Hematopoietic multipotent progenitor cell treated with erythropoietin and hydrocortisone succinate and interleukin-3 and kit ligand, for 17 days (in vitro differentiated cells): ENCODE data around the gene SLC9A7.

Source experiments
- DNase-seq: peaks from one replicate; pipeline ENCODE4 v3.0.0-alpha.2; 2015; ENCODE audit warnings: low spot score

The SLC9A7 gene

DNA sequence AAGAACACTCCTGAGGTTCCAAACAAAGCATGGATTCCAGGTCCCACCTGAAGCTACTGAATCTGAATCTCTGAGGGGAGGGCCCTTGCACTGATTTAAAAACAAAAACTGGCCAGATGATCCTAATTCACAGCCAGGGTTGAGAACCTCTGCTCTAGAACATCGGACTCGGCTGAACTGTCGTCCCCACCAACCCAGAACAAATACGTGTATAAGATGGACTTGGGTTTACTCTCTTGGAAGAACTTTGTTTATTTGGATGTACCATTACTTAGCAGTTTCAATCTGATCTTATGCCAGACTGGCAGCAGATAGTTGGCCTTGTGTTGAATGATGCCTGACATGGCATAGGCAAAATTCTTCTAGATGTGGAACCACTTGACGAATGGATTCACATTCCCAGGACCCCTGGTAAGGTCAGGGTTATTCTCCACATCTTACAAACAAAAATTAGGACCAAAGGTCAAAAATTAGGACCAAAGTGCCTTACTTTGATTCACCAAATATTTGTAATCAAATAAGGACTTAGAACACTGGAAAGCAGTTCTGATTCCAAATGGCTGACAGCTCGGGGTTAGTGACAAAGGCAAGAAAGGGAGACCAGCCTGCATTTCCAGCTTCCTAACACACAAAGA lies 156.3 kb downstream of the SLC9A7 start:
- no peak for DNase-seq

GRCh38 chrX:46601283-46601682 lies 157.6 kb downstream of the SLC9A7 start:
- no peak for DNase-seq

DNA sequence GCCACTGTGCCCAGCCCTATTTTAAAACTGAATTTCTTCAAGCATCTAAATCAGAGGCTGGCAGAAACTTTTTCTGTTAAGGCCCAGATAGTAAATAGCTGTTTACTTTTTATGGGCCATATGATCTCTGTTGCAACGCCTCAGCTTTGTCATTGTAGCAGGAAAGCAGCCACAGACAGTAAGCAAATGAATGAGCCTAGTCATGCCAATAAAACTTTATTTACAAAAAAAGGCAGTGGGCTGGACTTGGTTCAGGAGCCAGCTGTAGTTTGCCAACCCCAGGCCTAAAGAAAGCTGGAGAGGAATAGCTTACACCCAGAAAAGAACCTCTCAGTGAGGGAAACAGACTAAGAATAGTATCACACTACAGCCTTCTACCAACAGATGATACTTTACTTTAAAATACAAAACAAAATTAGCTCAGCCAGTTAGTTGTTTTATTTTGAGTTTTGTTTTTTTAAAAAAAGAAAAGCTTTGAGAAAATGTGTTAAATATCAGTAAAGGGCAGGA lies 159.8 kb downstream of the SLC9A7 start:
- DNase-seq, result no peak

- DNase-seq, result no peak
Observed at GRCh38 chrX:46597771-46598170, 161.1 kb downstream of the SLC9A7 start.

DNA sequence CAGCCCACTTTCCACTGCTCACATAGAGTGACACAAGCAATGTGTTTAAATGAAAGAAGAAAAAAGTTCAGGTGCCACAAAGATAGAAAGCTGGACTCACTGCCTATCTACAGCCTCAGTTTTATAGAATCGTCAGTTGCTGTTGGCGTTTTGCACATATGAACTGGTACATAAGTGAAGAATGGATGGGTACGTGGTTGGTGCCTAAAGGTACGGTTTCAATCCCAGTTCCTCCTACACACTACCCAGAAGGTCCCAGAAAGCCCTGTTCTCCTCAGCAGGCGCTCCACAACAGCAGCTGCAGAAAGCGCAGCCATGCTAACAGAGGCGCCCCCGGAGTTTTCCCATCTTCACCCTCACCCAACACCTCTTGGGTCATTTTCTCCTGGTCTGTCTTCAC lies 161.7 kb downstream of the SLC9A7 start:
- DNase-seq, result no peak

GRCh38 chrX:46595084-46595483 lies 163.8 kb downstream of the SLC9A7 start:
- DNase-seq, result no peak

- no peak for DNase-seq
Observed at GRCh38 chrX:46589977-46590723, 168.8 kb downstream of the SLC9A7 start.

DNA sequence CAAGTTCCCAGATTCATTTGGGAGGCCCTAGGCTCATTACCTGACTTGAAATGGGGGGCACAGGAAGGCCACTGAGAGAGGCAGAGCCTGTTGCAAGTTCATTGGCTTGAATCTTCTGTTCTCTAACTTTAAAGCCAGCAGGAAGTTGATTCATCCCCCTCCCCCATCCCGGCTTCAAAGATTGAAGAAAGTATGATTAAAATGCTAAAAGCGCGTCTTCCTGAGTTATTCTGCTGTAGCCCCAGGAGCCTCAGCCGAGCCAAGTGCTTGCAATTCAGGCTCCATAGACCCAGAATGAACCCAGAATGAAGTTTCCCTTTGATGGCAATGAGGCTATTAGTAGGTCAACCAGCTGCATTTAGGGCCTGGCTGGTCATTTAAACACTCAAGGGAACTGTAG lies 170.7 kb downstream of the SLC9A7 start:
- no peak for DNase-seq

DNA sequence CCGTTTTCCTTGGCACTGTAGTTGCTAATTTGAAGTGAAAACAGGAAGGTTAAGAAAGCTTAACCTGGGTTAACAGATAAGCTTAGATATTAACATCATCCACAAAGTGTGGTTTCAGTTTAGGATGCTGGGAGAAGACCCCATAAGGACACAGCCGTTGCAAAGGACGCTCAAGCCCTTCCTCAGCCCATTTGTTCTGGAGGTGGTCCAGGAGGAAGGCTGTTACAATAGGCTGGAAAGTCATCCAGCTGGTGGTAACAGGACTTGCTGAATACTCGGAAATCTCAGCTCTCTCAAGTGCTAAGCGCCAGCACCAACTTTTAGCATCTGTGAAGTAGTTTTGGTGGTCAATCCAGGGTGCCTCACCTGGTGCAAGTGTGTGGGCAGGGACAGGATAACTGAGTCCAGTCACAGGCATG lies 171.2 kb downstream of the SLC9A7 start:
- DNase-seq, result no peak

GRCh38 chrX:46587158-46587557 lies 171.8 kb downstream of the SLC9A7 start:
- no peak for DNase-seq

DNA sequence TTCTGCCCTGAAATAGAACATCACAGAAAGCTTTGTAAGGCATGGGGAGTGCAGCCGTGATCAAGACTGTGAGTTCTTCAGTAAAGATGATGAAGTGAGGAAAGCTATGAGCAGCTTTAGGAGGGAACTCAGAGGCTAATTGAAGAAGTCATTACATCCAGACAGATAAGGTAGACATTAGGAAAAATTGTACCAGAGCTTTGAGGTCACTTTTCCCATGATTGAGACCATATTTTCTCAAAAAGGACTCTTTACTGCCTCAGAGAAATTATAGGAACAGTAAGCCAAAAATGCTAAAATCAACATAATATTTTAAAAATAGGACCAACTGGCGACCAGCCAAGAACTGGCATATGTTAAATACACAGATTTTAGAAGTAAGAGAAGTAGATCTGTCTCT lies 174.2 kb downstream of the SLC9A7 start:
- no peak for DNase-seq

DNA sequence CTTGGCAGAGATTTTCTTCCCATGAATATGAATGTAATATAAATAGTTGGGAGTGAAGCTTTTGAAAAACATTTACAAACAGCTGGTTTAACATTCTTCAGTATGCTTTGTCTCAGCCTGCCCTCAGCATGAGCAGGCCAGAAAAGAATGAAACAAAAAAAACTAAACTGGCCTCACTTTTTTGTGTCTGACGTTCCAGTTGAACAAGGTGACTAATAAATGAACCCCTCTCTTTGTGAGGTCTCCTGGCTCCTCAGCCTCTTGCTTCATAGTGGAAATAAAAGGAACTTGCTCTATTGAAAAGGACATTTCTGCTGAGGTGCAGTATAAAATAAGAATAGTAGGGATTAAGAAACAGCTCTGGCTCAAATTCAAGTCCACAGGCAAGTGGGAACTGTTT lies 176.0 kb downstream of the SLC9A7 start:
- DNase-seq, result no peak

DNA sequence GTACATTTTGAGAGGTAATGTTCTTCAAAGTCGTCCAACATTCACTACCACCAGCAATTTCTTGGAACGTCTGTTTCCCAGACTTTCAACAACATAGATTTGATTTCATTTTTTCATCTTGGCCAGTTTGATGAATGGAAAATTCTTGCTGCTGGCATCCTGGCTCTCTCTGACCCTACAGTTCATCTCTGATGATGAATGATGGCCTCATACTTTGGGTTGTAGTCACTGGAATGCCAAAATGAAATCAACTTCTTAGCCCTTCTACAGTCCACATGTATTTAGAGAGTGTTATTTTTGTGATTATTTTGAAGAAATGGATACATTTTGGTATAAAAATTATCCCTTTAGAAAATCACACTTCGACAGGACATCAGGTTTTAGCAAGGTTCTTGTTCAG lies 176.6 kb downstream of the SLC9A7 start:
- no peak for DNase-seq

DNA sequence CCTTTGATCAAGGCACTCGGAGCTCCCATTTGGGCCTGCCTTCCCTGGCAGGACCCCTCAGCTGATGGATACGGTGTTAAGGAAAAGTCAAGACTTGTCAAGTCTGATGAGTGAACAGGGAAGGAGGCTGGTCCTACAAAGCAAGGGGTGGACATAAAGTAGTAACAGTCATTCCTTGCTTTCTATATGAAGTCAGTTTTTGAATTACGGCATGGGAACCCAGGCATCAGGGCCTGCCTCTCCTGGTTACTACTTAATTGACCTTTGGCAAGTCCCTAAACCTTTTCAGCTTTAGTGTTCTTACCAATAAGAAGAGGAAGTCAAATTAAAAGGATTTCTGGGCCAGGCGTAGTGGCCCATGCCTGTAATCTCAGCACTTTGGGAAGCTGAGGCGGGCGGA lies 178.3 kb downstream of the SLC9A7 start:
- DNase-seq, result no peak

GRCh38 chrX:46579250-46579649 lies 179.7 kb downstream of the SLC9A7 start:
- DNase-seq, result no peak

DNA sequence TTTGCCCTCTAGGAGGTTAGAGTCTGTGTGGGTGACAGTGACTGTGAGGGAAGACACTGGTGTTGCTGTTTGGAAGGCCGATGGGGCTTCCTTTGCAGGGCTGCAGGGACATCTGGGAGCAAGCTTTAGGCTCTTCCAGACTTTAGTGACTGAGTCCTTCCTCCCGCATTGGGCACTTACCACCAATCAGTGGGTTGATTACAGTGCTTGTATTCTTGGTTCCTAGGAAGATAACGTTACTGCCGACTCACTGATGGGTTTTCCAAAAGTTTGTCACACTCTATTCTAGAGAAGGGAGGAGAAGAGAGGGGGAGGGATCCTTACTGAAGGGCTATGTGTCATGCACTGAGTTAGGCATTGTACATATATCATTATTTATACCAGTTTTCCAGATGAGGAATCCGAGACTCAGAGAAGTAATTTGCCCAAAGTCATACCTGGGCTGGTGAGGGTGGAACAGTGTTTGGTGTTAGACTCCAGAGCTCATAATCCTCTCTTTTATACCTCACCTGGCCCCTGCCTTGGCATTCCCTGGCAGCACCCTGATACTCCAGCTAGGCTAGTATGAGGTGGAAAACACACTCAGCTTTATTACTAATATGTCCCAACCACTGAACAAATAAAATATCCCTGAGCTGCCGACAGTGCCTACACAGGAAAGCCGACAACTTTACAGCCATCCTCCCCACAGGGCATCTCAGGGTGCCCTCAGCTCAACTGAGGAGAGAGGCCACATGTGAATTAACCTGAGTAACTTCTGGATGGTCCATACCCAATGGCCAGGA lies 181.5 kb downstream of the SLC9A7 start:
- DNase-seq, result no peak

- DNase-seq, result no peak
Observed at GRCh38 chrX:46576458-46576857, 182.5 kb downstream of the SLC9A7 start.

DNA sequence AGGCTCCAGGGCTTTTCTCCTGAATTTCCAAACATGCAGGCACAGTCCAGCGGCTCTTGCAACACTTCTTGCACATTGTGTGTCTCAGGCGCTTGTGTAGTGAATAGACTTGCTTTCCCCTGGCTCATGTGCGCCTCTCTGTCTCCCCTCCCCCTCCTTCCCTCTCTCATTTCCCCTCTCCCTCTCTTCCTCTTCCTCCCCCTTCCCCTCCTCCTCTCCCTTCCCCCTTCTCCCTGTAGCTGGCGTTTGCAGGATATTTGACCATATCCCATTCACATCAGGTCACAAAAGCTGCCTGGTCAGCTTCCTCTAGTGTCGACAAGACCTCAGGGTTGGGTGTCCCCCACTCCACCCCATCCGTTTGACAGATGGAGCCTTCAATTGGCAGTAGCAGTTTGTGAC lies 182.9 kb downstream of the SLC9A7 start:
- DNase-seq, result no peak

DNA sequence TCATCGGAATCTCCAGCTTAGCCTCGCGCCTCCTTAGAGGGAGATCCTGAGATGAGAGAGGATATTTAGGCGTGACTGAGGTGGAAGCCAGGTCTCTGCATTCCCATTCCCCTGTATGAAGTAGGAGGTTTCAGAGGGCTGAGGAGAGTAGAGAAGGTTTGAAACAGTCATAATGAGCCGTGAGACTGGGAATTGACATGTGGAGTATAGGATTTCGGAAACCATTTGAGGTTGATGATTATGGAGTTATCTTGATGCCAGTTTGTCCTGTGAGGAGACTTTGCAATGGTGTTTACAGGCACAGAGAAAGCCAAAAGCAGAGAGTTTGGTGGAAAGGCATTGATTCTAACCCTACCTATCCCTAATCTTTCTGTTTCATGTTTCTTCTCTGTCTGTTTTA lies 183.3 kb downstream of the SLC9A7 start:
- DNase-seq, result no peak

DNA sequence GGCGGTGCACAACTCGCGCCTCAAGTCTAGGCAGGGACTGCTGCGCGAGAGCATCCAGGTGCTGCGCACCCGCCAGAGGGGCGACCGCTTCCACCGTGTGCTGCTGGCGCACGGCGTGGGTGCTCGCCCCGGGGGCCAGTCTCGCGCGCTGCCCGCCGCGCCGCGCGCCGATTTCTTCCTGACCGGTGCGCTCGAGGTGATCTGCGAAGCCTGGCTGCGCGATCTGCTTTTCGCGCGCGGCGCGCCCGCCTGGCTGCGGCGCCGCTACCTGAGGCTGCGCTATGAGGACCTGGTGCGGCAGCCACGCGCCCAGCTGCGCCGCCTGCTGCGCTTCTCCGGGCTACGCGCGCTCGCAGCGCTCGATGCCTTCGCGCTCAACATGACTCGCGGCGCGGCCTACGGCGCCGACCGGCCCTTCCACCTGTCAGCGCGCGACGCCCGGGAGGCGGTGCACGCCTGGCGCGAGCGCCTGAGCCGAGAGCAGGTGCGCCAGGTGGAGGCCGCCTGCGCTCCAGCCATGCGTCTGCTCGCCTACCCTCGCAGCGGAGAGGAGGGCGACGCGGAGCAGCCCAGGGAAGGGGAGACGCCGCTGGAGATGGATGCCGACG lies 184.0 kb downstream of the SLC9A7 start:
- no peak for DNase-seq

DNA sequence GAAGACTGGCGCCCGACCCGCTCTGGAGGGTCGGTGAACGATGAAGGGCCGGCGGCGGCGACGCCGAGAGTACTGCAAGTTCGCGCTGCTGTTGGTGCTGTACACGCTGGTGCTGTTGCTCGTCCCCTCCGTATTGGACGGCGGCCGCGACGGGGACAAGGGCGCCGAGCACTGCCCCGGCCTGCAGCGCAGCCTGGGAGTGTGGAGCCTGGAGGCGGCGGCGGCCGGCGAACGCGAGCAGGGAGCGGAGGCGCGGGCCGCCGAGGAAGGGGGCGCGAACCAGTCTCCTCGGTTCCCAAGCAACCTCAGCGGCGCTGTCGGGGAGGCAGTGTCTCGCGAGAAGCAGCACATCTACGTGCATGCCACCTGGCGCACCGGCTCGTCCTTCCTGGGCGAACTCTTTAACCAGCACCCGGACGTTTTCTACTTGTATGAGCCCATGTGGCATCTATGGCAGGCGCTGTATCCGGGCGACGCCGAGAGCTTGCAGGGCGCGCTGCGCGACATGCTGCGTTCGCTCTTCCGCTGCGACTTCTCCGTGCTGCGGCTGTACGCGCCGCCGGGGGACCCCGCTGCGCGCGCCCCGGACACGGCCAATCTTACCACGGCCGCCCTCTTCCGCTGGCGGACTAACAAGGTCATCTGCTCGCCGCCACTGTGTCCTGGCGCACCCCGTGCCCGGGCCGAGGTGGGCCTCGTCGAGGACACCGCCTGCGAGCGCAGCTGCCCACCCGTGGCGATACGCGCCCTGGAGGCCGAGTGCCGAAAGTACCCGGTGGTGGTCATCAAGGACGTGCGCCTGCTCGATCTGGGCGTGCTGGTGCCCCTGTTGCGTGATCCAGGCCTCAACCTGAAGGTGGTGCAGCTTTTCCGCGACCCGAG lies 184.8 kb downstream of the SLC9A7 start:
- no peak for DNase-seq
